Stimulated activated naive B cell treated with anti-CD40 and anti-IgM and Interleukin-4, amounts not matched to agents 10 μg/mL and 1 μg/mL and 100 μg/mL, for 72 hours (primary cell): ENCODE results near the gene MIR17HG.
"Not testable (repeated sequence)": the region's sequence is repeated elsewhere in the genome, so short reads cannot be mapped to it uniquely, and the experiment has no call there.

Experiments
- ATAC-seq, 2 donors: fragments of 150-1000 bp; cut with Tn5 transposase; replicated peaks; 2 replicates each; pipeline ENCODE4 v1.10.0; 2021; ENCODE audit warnings: moderate library complexity in 1 of 2
- DNase-seq: peaks from one replicate; pipeline ENCODE4 v3.0.0; 2021
- H3K27ac Mint-ChIP-seq: one replicate; pipeline ENCODE4 v1.8.0; 2022; ENCODE audit warnings: mild to moderate bottlenecking, mixed read lengths
- H3K27me3 Mint-ChIP-seq, 2 donors: one replicate each; pipeline ENCODE4 v1.8.0; 2022; ENCODE audit warnings: mixed read lengths in 2 of 2
- H3K36me3 Mint-ChIP-seq, 2 donors: one replicate each; pipeline ENCODE4 v1.8.0; 2022; ENCODE audit warnings: mixed read lengths in 2 of 2, mild to moderate bottlenecking in 1 of 2
- H3K4me1 Mint-ChIP-seq, 2 donors: one replicate each; pipeline ENCODE4 v1.8.0; 2022; ENCODE audit warnings: mixed read lengths in 2 of 2, mild to moderate bottlenecking in 1 of 2
- H3K4me3 Mint-ChIP-seq, 2 donors: one replicate each; pipeline ENCODE4 v1.8.0; 2022; ENCODE audit warnings: mild to moderate bottlenecking in 2 of 2, mixed read lengths in 2 of 2, moderate library complexity in 1 of 2
- H3K9me3 Mint-ChIP-seq, 2 donors: one replicate each; pipeline ENCODE4 v1.8.0; 2022; ENCODE audit warnings: mixed read lengths in 2 of 2, mild to moderate bottlenecking in 1 of 2

MIR17HG gene

GRCh38 chr13:91352891-91353290 is 5.4 kb downstream of the MIR17HG start:
- H3K27ac Mint-ChIP-seq, ATAC-seq, H3K27me3 Mint-ChIP-seq, H3K9me3 Mint-ChIP-seq, DNase-seq, H3K4me3 Mint-ChIP-seq: not testable (repeated sequence)
- H3K36me3 Mint-ChIP-seq, result peaks cover 44 to 69% of the 10 kb centered on the region in 2 donors
- H3K4me1 Mint-ChIP-seq, result peaks cover 18 to 48% of the 10 kb centered on the region in 2 donors

- Mint-ChIP-seq H3K36me3 (peaks cover 46 to 69% of the 10 kb centered on the region in 2 donors), H3K27me3 (no peaks in the 10 kb centered on the region), H3K9me3 (no peaks in the 10 kb centered on the region), H3K4me3 (no peak overlapping the region), H3K27ac (no peak overlapping the region), H3K4me1 (peaks cover 18 to 54% of the 10 kb centered on the region in 2 donors)
- ATAC-seq (no peak), DNase-seq (no peak)
Measured at GRCh38 chr13:91353494-91353893, 6.0 kb downstream of the MIR17HG start.

- no peak for DNase-seq
- Mint-ChIP-seq H3K4me3 (no peak overlapping the region), H3K27ac (peak overlapping the region; percentile 56), H3K27me3 (no peaks in the 10 kb centered on the region), H3K36me3 (peaks cover 34 to 58% of the 10 kb centered on the region in 2 donors), H3K9me3 (no peaks in the 10 kb centered on the region), H3K4me1 (peaks cover 13 to 41% of the 10 kb centered on the region in 2 donors)
- ATAC-seq, result no peak
Measured at GRCh38 chr13:91355099-91355825, 7.8 kb downstream of the MIR17HG start.

GRCh38 chr13:91355826-91356710 is 8.6 kb downstream of the MIR17HG start:
- Mint-ChIP-seq H3K9me3 (no peaks in the 10 kb centered on the region), H3K27me3 (no peaks in the 10 kb centered on the region), H3K27ac (no peak overlapping the region), H3K36me3 (peaks cover 30 to 57% of the 10 kb centered on the region in 2 donors), H3K4me1 (peaks cover 11 to 33% of the 10 kb centered on the region in 2 donors), H3K4me3 (no peak overlapping the region)
- ATAC-seq, result no peak
- DNase-seq, result no peak

- H3K36me3 Mint-ChIP-seq, result peaks cover 27 to 53% of the 10 kb centered on the region in 2 donors
- H3K4me3 Mint-ChIP-seq, result no peak overlapping the region
- DNase-seq, result no peak
- no peak for ATAC-seq
- no peaks in the 10 kb centered on the region for H3K27me3 Mint-ChIP-seq
- H3K4me1 Mint-ChIP-seq, result peaks cover 11 to 30% of the 10 kb centered on the region in 2 donors
- no peaks in the 10 kb centered on the region for H3K9me3 Mint-ChIP-seq
- H3K27ac Mint-ChIP-seq, result peak overlapping the region; percentile 80
Measured at GRCh38 chr13:91356919-91357612, 9.6 kb downstream of the MIR17HG start.

GRCh38 chr13:91357613-91358386 is 10.3 kb downstream of the MIR17HG start:
- Mint-ChIP-seq H3K9me3 (no peaks in the 10 kb centered on the region), H3K4me1 (peaks cover 11 to 27% of the 10 kb centered on the region in 2 donors), H3K4me3 (no peak overlapping the region), H3K27me3 (no peaks in the 10 kb centered on the region), H3K36me3 (peaks cover 27 to 51% of the 10 kb centered on the region in 2 donors), H3K27ac (peak overlapping the region; percentile 32)
- no peak for ATAC-seq
- no peak for DNase-seq

GRCh38 chr13:91358387-91358782 is 10.9 kb downstream of the MIR17HG start:
- Mint-ChIP-seq H3K4me3 (no peak overlapping the region), H3K27ac (peak overlapping the region; percentile 32), H3K36me3 (peaks cover 25 to 47% of the 10 kb centered on the region in 2 donors), H3K9me3 (no peaks in the 10 kb centered on the region), H3K4me1 (peaks cover 11 to 24% of the 10 kb centered on the region in 2 donors), H3K27me3 (no peaks in the 10 kb centered on the region)
- ATAC-seq (peak; percentile 46 to 55), DNase-seq (no peak)

GRCh38 chr13:91359111-91359510 is 11.6 kb downstream of the MIR17HG start:
- Mint-ChIP-seq H3K9me3 (no peaks in the 10 kb centered on the region), H3K4me1 (peaks cover 11 to 22% of the 10 kb centered on the region in 2 donors), H3K36me3 (peaks cover 23 to 40% of the 10 kb centered on the region in 2 donors), H3K27ac (no peak overlapping the region), H3K27me3 (no peaks in the 10 kb centered on the region), H3K4me3 (no peak overlapping the region)
- ATAC-seq (peak in 1 of 2 donors; percentile 16), DNase-seq (no peak)

GRCh38 chr13:91359631-91360030 is 12.1 kb downstream of the MIR17HG start:
- Mint-ChIP-seq H3K4me1 (peaks cover 11 to 22% of the 10 kb centered on the region in 2 donors), H3K4me3 (no peak overlapping the region), H3K36me3 (peaks cover 23 to 36% of the 10 kb centered on the region in 2 donors), H3K27me3 (no peaks in the 10 kb centered on the region), H3K9me3 (no peaks in the 10 kb centered on the region), H3K27ac (no peak overlapping the region)
- ATAC-seq (no peak), DNase-seq (no peak)

- Mint-ChIP-seq H3K36me3 (peaks cover 21 to 32% of the 10 kb centered on the region in 2 donors), H3K27me3 (no peaks in the 10 kb centered on the region), H3K9me3 (no peaks in the 10 kb centered on the region), H3K4me1 (peaks cover 11 to 22% of the 10 kb centered on the region in 2 donors), H3K27ac (peak overlapping the region; percentile 0), H3K4me3 (no peak overlapping the region)
- ATAC-seq (no peak), DNase-seq (no peak)
Measured at GRCh38 chr13:91360246-91360751, 12.8 kb downstream of the MIR17HG start.

- no peak overlapping the region for H3K27ac Mint-ChIP-seq
- H3K4me3 Mint-ChIP-seq, result no peak overlapping the region
- peaks cover 12 to 25% of the 10 kb centered on the region in 2 donors for H3K36me3 Mint-ChIP-seq
- H3K9me3 Mint-ChIP-seq, result no peaks in the 10 kb centered on the region
- no peaks in the 10 kb centered on the region for H3K27me3 Mint-ChIP-seq
- DNase-seq (no peak), ATAC-seq (no peak)
- H3K4me1 Mint-ChIP-seq, result peaks cover 12 to 18% of the 10 kb centered on the region in 2 donors
Measured at GRCh38 chr13:91361755-91362271, 14.3 kb downstream of the MIR17HG start.

- Mint-ChIP-seq H3K27me3 (no peaks in the 10 kb centered on the region), H3K4me3 (no peak overlapping the region), H3K9me3 (no peaks in the 10 kb centered on the region), H3K36me3 (peaks cover 3 to 20% of the 10 kb centered on the region in 2 donors), H3K27ac (no peak overlapping the region), H3K4me1 (peaks cover 11 to 18% of the 10 kb centered on the region in 2 donors)
- ATAC-seq (no peak), DNase-seq (no peak)
Measured at GRCh38 chr13:91362908-91363307, 15.4 kb downstream of the MIR17HG start.

GRCh38 chr13:91368101-91368500 is 20.6 kb downstream of the MIR17HG start:
- Mint-ChIP-seq H3K36me3 (peaks cover 0 to 15% of the 10 kb centered on the region in 2 donors), H3K4me3 (no peak overlapping the region), H3K4me1 (peaks cover 21 to 29% of the 10 kb centered on the region in 2 donors), H3K27ac (no peak overlapping the region), H3K27me3 (no peaks in the 10 kb centered on the region), H3K9me3 (no peaks in the 10 kb centered on the region)
- DNase-seq (no peak), ATAC-seq (peak; percentile 50 to 59)
